Testis (tissue), 3 donors: Measurements from ENCODE around the gene RNF17. TPM values are rescaled to one million over a fixed set of nuclear protein-coding genes. Genes with fewer than 3 reads are reported as not detected.
"Not testable (repeated sequence)": the region's sequence is repeated elsewhere in the genome, so short reads cannot be mapped to it uniquely, and the experiment has no call there.

ENCODE experiments used
- DNase-seq: peaks from one replicate; pipeline ENCODE4 v3.0.0-alpha.2; 2019
- H3K27ac ChIP-seq, 2 donors: fragments of 200-600 bp; sonication (generic); one replicate each; pipeline ENCODE4 v1.5.1; 2019
- H3K27me3 ChIP-seq: fragments of 200-600 bp; sonication (generic); one replicate; pipeline ENCODE4 v1.5.1; 2019
- H3K36me3 ChIP-seq: fragments of 200-600 bp; sonication (generic); one replicate; pipeline ENCODE4 v1.5.1; 2017; ENCODE audit warnings: low read depth; ENCODE audit errors: missing control alignments
- H3K4me1 ChIP-seq: fragments of 200-600 bp; sonication (generic); one replicate; pipeline ENCODE4 v1.5.1; 2019
- H3K4me3 ChIP-seq, 2 donors: fragments of 200-600 bp; sonication (generic); one replicate each; pipeline ENCODE4 v1.5.1; 2017 to 2019
- H3K9me3 ChIP-seq: fragments of 200-600 bp; sonication (generic); one replicate; pipeline ENCODE4 v1.5.1; 2017
- CTCF ChIP-seq, 3 experiments: fragments of 450-650 bp in 2 of 3; fragments of 200-600 bp in 1 of 3; sonication (generic) in 1 of 3; IDR thresholded peaks; one replicate each; pipeline ENCODE4 v1.5.1; 2016 to 2019; ENCODE audit warnings: antibody characterized with exemption in 3 of 3, mild to moderate bottlenecking in 2 of 3, moderate library complexity in 1 of 3
- POLR2A ChIP-seq: fragments of 450-650 bp; IDR thresholded peaks from one replicate; pipeline ENCODE4 v1.6.1; 2017; ENCODE audit warnings: antibody characterized with exemption, mild to moderate bottlenecking, moderate library complexity
- WGBS, 2 donors: methylation state at CpG; one replicate each; pipeline ENCODE4 v1.1.5; 2018; 5-methylcytosine and 5-hydroxymethylcytosine counted together
- intact Hi-C: fragments of 100-400 bp; cut with DNase I; formaldehyde crosslinking; loops from one replicate; pipeline ENCODE4 v1.15.1; 2023; ENCODE audit warnings: low total_unique reads
- polyA plus RNA-seq: library from polyadenylated mRNA; stranded (reverse); fragments of 350-450 nt; fragmentation: Illumina TruSeq; extraction: RNeasy Lipid Tissue Mini Kit (QIAGEN cat#74804); gene quantifications from one replicate; pipeline ENCODE4 v1.2.3, GENCODE V29; 2014; ENCODE audit warnings: low read depth, low replicate concordance; ENCODE audit not compliant: insufficient read depth
- total RNA-seq, 2 donors: library from RNA; depleted of rRNA; stranded (reverse); fragments of >200 nt; gene quantifications; one replicate each; pipeline ENCODE4 v1.2.3, GENCODE V29; 2016

Gene RNF17
- total and polyA plus RNA-seq, 3 donors from 2014 or later: 29.6 to 52.8 (median 36.9) TPM

DNA sequence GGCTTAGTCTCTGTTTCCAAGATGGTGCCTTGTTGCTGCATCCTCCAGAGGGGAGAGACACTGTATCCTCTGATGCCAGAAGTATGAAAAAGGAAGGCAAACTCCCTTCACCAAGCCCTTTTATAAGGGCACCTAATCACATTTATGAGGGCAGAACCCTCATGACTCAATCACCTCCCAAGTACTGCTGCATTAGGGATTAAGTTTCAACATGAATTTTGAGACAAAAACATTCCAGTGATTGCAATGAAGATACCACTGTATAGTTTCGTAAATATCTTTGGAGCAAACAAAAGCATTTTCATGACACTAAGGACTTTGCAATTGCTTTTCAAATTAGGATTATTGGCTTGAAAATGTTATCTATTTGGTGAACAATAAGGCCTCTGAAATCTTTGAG lies 63.8 kb downstream of the RNF17 start:
- Histone ChIP-seq H3K4me1 (no peaks in the 10 kb centered on the region), H3K9me3 (no peaks in the 10 kb centered on the region), H3K4me3 (no peak overlapping the region), H3K36me3 (no peaks in the 10 kb centered on the region), H3K27me3 (no peaks in the 10 kb centered on the region), H3K27ac (no peak overlapping the region)
- TF ChIP-seq CTCF (IDR thresholded peaks at IDR 0.05) (no peak), POLR2A (no peak)
- intact Hi-C loops: no loop called here
- WGBS, 2 donors: 74 to 91% methylated on average over 1 of the region's 1 CpG
- no peak for DNase-seq

DNA sequence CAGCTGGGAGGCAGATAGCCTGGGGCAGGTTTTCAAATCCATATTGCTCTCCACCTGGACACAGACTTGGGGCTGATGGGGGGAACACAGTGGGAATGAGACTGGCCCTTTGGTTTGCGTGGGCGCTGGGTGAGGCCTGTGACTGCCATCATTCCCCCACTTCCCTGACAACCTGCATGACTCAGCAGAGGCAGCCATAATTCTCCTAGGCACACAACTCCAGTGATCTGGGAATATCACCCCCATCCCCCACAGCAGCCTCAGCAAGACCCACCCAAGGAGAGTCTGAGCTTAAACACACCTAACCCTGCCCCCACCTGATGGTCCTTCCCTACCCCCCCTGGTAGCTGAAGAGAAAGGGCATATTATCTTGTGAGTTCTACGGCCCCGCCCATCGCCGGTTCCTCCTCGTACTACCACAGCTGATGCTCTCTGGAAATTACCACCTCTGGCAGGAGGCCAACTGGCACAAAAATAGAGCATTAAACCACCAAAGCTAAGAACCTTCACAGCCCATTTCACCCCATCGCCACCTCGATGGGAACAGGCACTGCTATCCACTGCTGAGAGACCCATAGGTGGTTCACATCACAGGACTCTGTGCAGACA lies 71.0 kb downstream of the RNF17 start:
- no peaks in the 10 kb centered on the region for H3K27me3 ChIP-seq
- no peak overlapping the region for H3K4me3 ChIP-seq
- intact Hi-C loops: no loop called here
- no peaks in the 10 kb centered on the region for H3K9me3 ChIP-seq
- DNase-seq: no peak
- no peaks in the 10 kb centered on the region for H3K36me3 ChIP-seq
- WGBS, 2 donors: 79 to 87% methylated on average over 9 of the region's 9 CpGs
- TF ChIP-seq CTCF (IDR thresholded peaks at IDR 0.05): no peak
- TF ChIP-seq POLR2A: no peak
- H3K27ac ChIP-seq: no peak overlapping the region
- no peaks in the 10 kb centered on the region for H3K4me1 ChIP-seq

DNA sequence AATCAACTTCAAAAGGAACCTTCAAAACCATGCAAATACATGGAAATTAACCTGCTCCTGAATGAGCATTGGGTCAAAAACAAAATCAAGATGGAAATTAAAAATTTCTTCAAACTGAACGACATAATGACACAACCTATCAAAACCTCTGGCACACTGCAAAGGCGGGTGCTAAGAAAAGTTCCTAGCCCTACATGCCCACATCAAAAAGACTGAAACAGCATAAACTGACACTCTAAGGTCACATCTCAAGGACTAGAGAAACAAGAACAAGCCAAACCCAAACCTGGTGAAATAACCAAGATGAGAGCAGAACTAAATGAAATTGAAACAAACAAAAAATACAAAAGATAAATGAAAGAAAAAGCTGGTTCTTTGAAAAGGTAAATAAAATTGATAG lies 73.6 kb downstream of the RNF17 start:
- H3K4me3 ChIP-seq, H3K27me3 ChIP-seq, H3K4me1 ChIP-seq, H3K36me3 ChIP-seq, H3K27ac ChIP-seq, intact Hi-C loops, DNase-seq, H3K9me3 ChIP-seq: not testable (repeated sequence)
- WGBS, 2 donors: 83 to 94% methylated on average over 2 of the region's 2 CpGs

DNA sequence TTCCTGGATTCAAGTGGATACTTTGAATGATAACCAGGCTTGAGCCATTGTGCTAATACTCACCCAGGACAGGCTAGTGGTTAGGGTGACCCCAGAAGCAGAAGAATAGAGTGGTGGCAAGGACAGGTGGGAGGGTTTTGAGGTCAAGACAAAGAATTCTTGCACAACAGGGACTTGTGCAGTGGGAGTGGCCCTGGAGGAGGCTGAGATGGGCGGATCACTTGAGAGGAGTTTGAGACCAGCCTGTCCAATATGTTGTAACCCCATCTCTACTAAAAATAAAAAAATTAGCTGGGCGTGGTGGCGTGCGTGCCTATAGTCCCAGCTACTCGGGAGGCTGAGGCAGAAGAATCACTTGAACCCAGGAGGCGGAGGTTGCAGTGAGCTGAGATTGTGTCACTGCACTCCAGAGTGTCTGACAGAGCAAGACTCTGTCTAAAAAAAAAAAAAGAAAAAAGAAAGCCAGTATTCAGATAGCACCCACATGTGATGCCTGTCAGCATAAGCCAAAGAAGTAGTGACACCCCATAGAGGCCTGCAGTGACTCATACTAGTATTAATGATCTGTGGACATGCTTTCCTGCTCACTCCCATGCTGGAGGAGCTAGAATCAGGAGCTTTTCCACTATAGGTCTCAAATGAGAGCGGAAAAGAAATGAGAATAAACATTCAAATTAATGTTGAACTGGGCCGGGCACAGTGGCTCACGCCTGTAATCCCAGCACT lies 78.7 kb downstream of the RNF17 start:
- no peak for DNase-seq
- Histone ChIP-seq H3K27me3 (no peaks in the 10 kb centered on the region), H3K4me3 (no peak overlapping the region), H3K4me1 (no peaks in the 10 kb centered on the region), H3K36me3 (no peaks in the 10 kb centered on the region), H3K27ac (no peak overlapping the region), H3K9me3 (no peaks in the 10 kb centered on the region)
- 86 to 87% methylated on average over 9 of the region's 9 CpGs for WGBS, 2 donors
- TF ChIP-seq POLR2A (no peak), CTCF (IDR thresholded peaks at IDR 0.05) (no peak)
- intact Hi-C loops: no loop called here

- Histone ChIP-seq H3K36me3 (no peaks in the 10 kb centered on the region), H3K4me3 (no peak overlapping the region), H3K4me1 (no peaks in the 10 kb centered on the region), H3K9me3 (no peaks in the 10 kb centered on the region), H3K27me3 (no peaks in the 10 kb centered on the region), H3K27ac (no peak overlapping the region)
- intact Hi-C loops: no loop called here
- WGBS, 2 donors: 55 to 79% methylated on average over 1 of the region's 1 CpG
- DNase-seq: no peak
- TF ChIP-seq POLR2A (no peak), CTCF (IDR thresholded peaks at IDR 0.05) (no peak)
Observed at GRCh38 chr13:24851546-24851945, 87.6 kb downstream of the RNF17 start.
